H1 (cell line): ENCODE measurements around the gene RFX6. TPM values are rescaled to one million over a fixed set of nuclear protein-coding genes. Genes with fewer than 3 reads are reported as not detected.

Experiments used
- CTCF ChIA-PET: fragments of 300-600 bp; sonication (Branson Sonifier 250); formaldehyde crosslinking; loops from one replicate; lab custom pipeline; 2021; ENCODE audit not compliant: partially characterized antibody; lab: Charles Lee
- POLR2A ChIA-PET: fragments of 300-600 bp; sonication (Branson Sonifier 250); formaldehyde crosslinking; loops from one replicate; lab custom pipeline; 2021; ENCODE audit warnings: inconsistent platforms; ENCODE audit not compliant: partially characterized antibody; lab: Charles Lee
- DNase-seq, 2 experiments: peaks; one replicate each; pipeline versions ENCODE4 v3.0.0 to v3.0.0-alpha.2; 2010 to 2022; ENCODE audit warnings: low spot score in 2 of 2, low read depth in 1 of 2, mixed read lengths in 1 of 2
- FAIRE-seq: peaks from 2 replicates; lab custom pipeline; 2011; peaks lifted over from hg19 to GRCh38; lab: Jason Lieb, UNC
- H2AFZ ChIP-seq: 2 replicates; pipeline ENCODE4 v1.8.1; 2012; ENCODE audit warnings: low read length, inconsistent platforms
- H2AK5ac ChIP-seq: 2 replicates; pipeline ENCODE4 v1.6.1; 2013; ENCODE audit warnings: low read depth, low read length
- H2BK120ac ChIP-seq: replicated peaks from 2 replicates; pipeline ENCODE3; 2013; ENCODE audit warnings: low read depth, low read length, inconsistent platforms
- H2BK12ac ChIP-seq: 2 replicates; pipeline ENCODE4 v1.6.1; 2013; ENCODE audit warnings: low read depth, low read length
- H2BK15ac ChIP-seq: 2 replicates; pipeline ENCODE4 v1.6.1; 2013; ENCODE audit warnings: low read length
- H2BK20ac ChIP-seq: 2 replicates; pipeline ENCODE4 v1.6.1; 2013; ENCODE audit warnings: low read length
- H2BK5ac ChIP-seq: 2 replicates; pipeline ENCODE4 v1.6.1; 2013; ENCODE audit warnings: low read depth, low read length
- H3K14ac ChIP-seq: 2 replicates; pipeline ENCODE4 v1.6.1; 2013; ENCODE audit warnings: inconsistent platforms; ENCODE audit not compliant: insufficient read length
- H3K18ac ChIP-seq: 2 replicates; pipeline ENCODE4 v1.6.1; 2013; ENCODE audit warnings: low read length; ENCODE audit errors: extremely low read depth
- H3K23ac ChIP-seq: 2 replicates; pipeline ENCODE4 v1.6.1; 2013; ENCODE audit warnings: inconsistent platforms; ENCODE audit not compliant: insufficient read length
- H3K23me2 ChIP-seq: 2 replicates; pipeline ENCODE4 v1.6.1; 2013; ENCODE audit warnings: low read depth, low read length
- H3K27ac ChIP-seq: 2 replicates; pipeline ENCODE4 v1.6.1; 2011; ENCODE audit warnings: low read depth, low read length, inconsistent platforms
- H3K27me3 ChIP-seq, 4 experiments: replicated peaks in 1 of 4; 1 replicate in 1 of 4; 2 replicates in 3 of 4; pipeline versions ENCODE4 v1.6.1 to v1.8.1; 2011 to 2013; ENCODE audit warnings: low read length in 3 of 4, mild to moderate bottlenecking in 3 of 4, inconsistent platforms in 2 of 4, mixed read lengths in 2 of 4, moderate library complexity in 1 of 4; ENCODE audit not compliant: control insufficient read depth in 3 of 4, insufficient read depth in 3 of 4; ENCODE audit errors: extremely low read depth in 1 of 4
- H3K36me3 ChIP-seq, 4 experiments: 2 replicates each; pipeline versions ENCODE4 v1.6.1 to v1.8.1; 2011 to 2013; ENCODE audit warnings: mild to moderate bottlenecking in 4 of 4, low read length in 3 of 4, moderate library complexity in 2 of 4, control low read depth in 1 of 4, inconsistent platforms in 1 of 4; ENCODE audit not compliant: insufficient read depth in 4 of 4, control insufficient read depth in 2 of 4
- H3K4ac ChIP-seq: replicated peaks from 2 replicates; pipeline ENCODE3; 2013; ENCODE audit warnings: low read length, low read depth, mixed read lengths, inconsistent platforms; ENCODE audit not compliant: insufficient read length
- H3K4me1 ChIP-seq, 4 experiments: replicated peaks in 1 of 4; 1 replicate in 1 of 4; 2 replicates in 3 of 4; pipeline versions ENCODE4 v1.6.1 to v1.8.1; 2011 to 2013; ENCODE audit warnings: low read length in 3 of 4, inconsistent platforms in 2 of 4, mixed read lengths in 1 of 4; ENCODE audit not compliant: insufficient read depth in 4 of 4, control insufficient read depth in 3 of 4
- H3K4me2 ChIP-seq, 2 experiments: 2 replicates each; pipeline versions ENCODE4 v1.6.1 to v1.8.1; 2011 to 2013; ENCODE audit warnings: low read depth in 2 of 2, low read length in 2 of 2, control low read depth in 1 of 2, inconsistent platforms in 1 of 2, mild to moderate bottlenecking in 1 of 2; ENCODE audit not compliant: insufficient read depth in 1 of 2
- H3K4me3 ChIP-seq, 4 experiments: fragments of 200-600, 300-600 bp in 1 of 4; sonication (generic), shearing (Covaris generic), sonication (Bioruptor Twin) in 1 of 4; 2 replicates each; pipeline versions ENCODE4 v1.5.1 to v1.8.1; 2011 to 2016; ENCODE audit warnings: low read length in 4 of 4, low read depth in 3 of 4, control low read depth in 2 of 4, inconsistent platforms in 2 of 4, mild to moderate bottlenecking in 2 of 4, mixed read lengths in 1 of 4, moderate library complexity in 1 of 4; ENCODE audit not compliant: insufficient read depth in 2 of 4; ENCODE audit errors: extremely low read depth in 1 of 4
- H3K56ac ChIP-seq: replicated peaks from 2 replicates; pipeline ENCODE3; 2013; ENCODE audit warnings: low read depth, mild to moderate bottlenecking, mixed read lengths, low read length, inconsistent platforms; ENCODE audit not compliant: insufficient read length
- H3K79me1 ChIP-seq: 2 replicates; pipeline ENCODE4 v1.6.1; 2013; ENCODE audit warnings: low read depth, low read length, control low read depth
- H3K79me2 ChIP-seq, 2 experiments: 2 replicates each; pipeline versions ENCODE4 v1.6.1 to v1.8.1; 2012 to 2013; ENCODE audit warnings: low read length in 2 of 2, mild to moderate bottlenecking in 2 of 2, inconsistent platforms in 1 of 2; ENCODE audit not compliant: insufficient read depth in 2 of 2, control insufficient read depth in 1 of 2
- H3K9ac ChIP-seq, 4 experiments: replicated peaks in 1 of 4; 1 replicate in 1 of 4; 2 replicates in 3 of 4; pipeline versions ENCODE4 v1.6.1 to v1.8.1; 2011 to 2013; ENCODE audit warnings: low read depth in 3 of 4, low read length in 3 of 4, control low read depth in 2 of 4, mild to moderate bottlenecking in 2 of 4, moderate library complexity in 2 of 4, inconsistent platforms in 1 of 4; ENCODE audit errors: extremely low read depth in 1 of 4
- H3K9me3 ChIP-seq, 2 experiments: 2 replicates each; pipeline versions ENCODE4 v1.6.1 to v1.8.1; 2012 to 2013; ENCODE audit warnings: mild to moderate bottlenecking in 2 of 2, moderate library complexity in 2 of 2, control low read depth in 1 of 2, inconsistent platforms in 1 of 2, low read depth in 1 of 2, low read length in 1 of 2, mixed read lengths in 1 of 2; ENCODE audit not compliant: insufficient read depth in 2 of 2
- H4K20me1 ChIP-seq, 2 experiments: replicated peaks in 1 of 2; 2 replicates each; pipeline versions ENCODE3 to v1.8.1; 2011 to 2013; ENCODE audit warnings: inconsistent platforms in 2 of 2, low read length in 2 of 2, mild to moderate bottlenecking in 1 of 2; ENCODE audit not compliant: insufficient read depth in 2 of 2, control insufficient read depth in 1 of 2
- H4K5ac ChIP-seq: 2 replicates; pipeline ENCODE4 v1.6.1; 2013; ENCODE audit warnings: low read length, low read depth, mixed read lengths, inconsistent platforms; ENCODE audit not compliant: insufficient read length
- H4K8ac ChIP-seq: 2 replicates; pipeline ENCODE4 v1.8.0; 2013; ENCODE audit warnings: mild to moderate bottlenecking, moderate library complexity, low read length, inconsistent platforms; ENCODE audit not compliant: insufficient read depth; ENCODE audit errors: extremely low read depth
- H4K91ac ChIP-seq: replicated peaks from 2 replicates; pipeline ENCODE3; 2013; ENCODE audit warnings: low read length, mixed read lengths, inconsistent platforms; ENCODE audit not compliant: insufficient read length
- EGR1 ChIP-seq: IDR thresholded peaks from 2 replicates; pipeline ENCODE4 v1.6.1; 2011; ENCODE audit warnings: low read depth, low read length, borderline replicate concordance
- KDM1A ChIP-seq: fragments of 200-600, 300-600 bp; sonication (generic); IDR thresholded peaks from 2 replicates; pipeline ENCODE4 v1.7.1; 2016; ENCODE audit warnings: mild to moderate bottlenecking, low read length, borderline replicate concordance
- RBBP5 ChIP-seq: IDR thresholded peaks from 2 replicates; pipeline ENCODE4 v1.7.1; 2012; ENCODE audit warnings: low read depth, mild to moderate bottlenecking, inconsistent platforms, low read length, moderate library complexity, borderline replicate concordance
- SUZ12 ChIP-seq: fragments of 200-600 bp; sonication (generic); IDR thresholded peaks from 2 replicates; pipeline ENCODE4 v1.6.1; 2012; ENCODE audit warnings: mild to moderate bottlenecking, inconsistent platforms, low read length, moderate library complexity, mixed read lengths
- TAF1 ChIP-seq: IDR thresholded peaks from 2 replicates; pipeline ENCODE4 v1.6.1; 2011; ENCODE audit warnings: mild to moderate bottlenecking, low read depth, low read length
- TAF7 ChIP-seq: optimal IDR thresholded peaks from 2 replicates; pipeline ENCODE3; 2011; ENCODE audit warnings: low read depth, mild to moderate bottlenecking, inconsistent platforms, low read length, moderate library complexity, borderline replicate concordance
- ZNF274 ChIP-seq: IDR thresholded peaks from 2 replicates; pipeline ENCODE4 v1.7.0; 2012; ENCODE audit warnings: low read length, borderline replicate concordance; ENCODE audit errors: extremely low read depth
- WGBS, 2 experiments: shearing (Covaris generic) in 1 of 2; methylation state at CpG; one replicate each; pipeline versions ENCODE4 v1.1.6 to v1.1.7; 2013 to 2015; ENCODE audit warnings: low lambda C conversion rate in 2 of 2, mixed read lengths in 2 of 2, inconsistent platforms in 1 of 2, low coverage in 1 of 2, missing lambda C conversion rate in 1 of 2; ENCODE audit not compliant: insufficient replicate concordance in 2 of 2, insufficient coverage in 1 of 2, insufficient read length in 1 of 2; ENCODE audit errors: extremely low coverage in 1 of 2, missing lambda C conversion rate in 1 of 2; 5-methylcytosine and 5-hydroxymethylcytosine counted together
- polyA plus RNA-seq, 7 experiments: library from polyadenylated mRNA; depleted of rRNA in 3 of 7; stranded (reverse) in 5 of 7; unstranded in 2 of 7; fragments of >200 nt in 5 of 7; fragments of 200-250 nt in 2 of 7; gene quantifications; 1 replicate in 5 of 7; 2 replicates in 1 of 7; 4 replicates in 1 of 7; pipeline versions ENCODE4 v1.2.1 to v1.2.3, GENCODE V29; 2011 to 2013; ENCODE audit warnings: missing spikeins in 2 of 7, mixed read lengths in 2 of 7
- total RNA-seq: library from RNA; stranded (reverse); fragmentation: NEBNext Ultra II Directional; extraction: Animal tissue kit (Norgen Biotek cat#: 25700); gene quantifications from 2 replicates; pipeline ENCODE4 v1.2.1, GENCODE V29; 2021

The RFX6 gene
- total and polyA plus RNA-seq, 2 of the 8 experiments (the other 6 are each of a cell fraction or from before 2014, with no cell fraction given) = not detected

- Histone ChIP-seq H3K79me2 (no peaks in the 10 kb centered on the region), H2AK5ac (no peak overlapping the region), H3K4me1 (no peaks in the 10 kb centered on the region), H3K36me3 (no peaks in the 10 kb centered on the region), H3K18ac (no peak overlapping the region), H3K56ac (no peak overlapping the region), H3K23ac (no peak overlapping the region)
- FAIRE-seq = no peak
- TF ChIP-seq TAF1 = no peak
- no peak for TF ChIP-seq ZNF274
- TF ChIP-seq SUZ12 = no peak
- no peak for TF ChIP-seq RBBP5
- TF ChIP-seq KDM1A = no peak
- TF ChIP-seq EGR1 = no peak
- no peak for TF ChIP-seq TAF7
- TF ChIP-seq, all 59 proteins: peak for 0
- Histone ChIP-seq H4K91ac (no peak overlapping the region), H2BK12ac (no peak overlapping the region), H3K4ac (no peak overlapping the region), H3K4me2 (no peak overlapping the region), H2BK5ac (no peak overlapping the region), H3K4me3 (no peak overlapping the region), H4K8ac (no peak overlapping the region), H3K14ac (no peak overlapping the region), H3K79me1 (no peaks in the 10 kb centered on the region), H3K9ac (no peak overlapping the region), H3K9me3 (no peaks in the 10 kb centered on the region), H3K27me3 (no peaks in the 10 kb centered on the region), H3K23me2 (no peaks in the 10 kb centered on the region), H4K5ac (no peak overlapping the region), H2BK120ac (no peak overlapping the region), H2AFZ (no peak overlapping the region), H4K20me1 (no peaks in the 10 kb centered on the region), H3K27ac (no peak overlapping the region), H2BK20ac (no peak overlapping the region), H2BK15ac (no peak overlapping the region)
- 90% methylated on average over 4 of the region's 6 CpGs; no CpG with 5 or more reads in 1 of the 2 experiments for WGBS, 2 experiments
- CTCF ChIA-PET = interaction anchor here (0.6 to 3.0 kb wide), 5 partner anchors 11 to 350 kb away, joined by 3 to 18 read pairs (median 4); no protein-coding TSS in a partner anchor
- DNase-seq = no peak
- POLR2A ChIA-PET = no interaction called here
Observed at GRCh38 chr6:116966675-116967576, 89.9 kb downstream of the RFX6 start.
